GM18526 (cell line): Measurements from ENCODE around the gene ANKFN1.

Experiments used
- POLR2A ChIP-seq: IDR thresholded peaks from 3 replicates; pipeline ENCODE4 v1.6.1; 2011; ENCODE audit not compliant: insufficient read length; ENCODE audit errors: extremely low read depth

The ANKFN1 gene

DNA sequence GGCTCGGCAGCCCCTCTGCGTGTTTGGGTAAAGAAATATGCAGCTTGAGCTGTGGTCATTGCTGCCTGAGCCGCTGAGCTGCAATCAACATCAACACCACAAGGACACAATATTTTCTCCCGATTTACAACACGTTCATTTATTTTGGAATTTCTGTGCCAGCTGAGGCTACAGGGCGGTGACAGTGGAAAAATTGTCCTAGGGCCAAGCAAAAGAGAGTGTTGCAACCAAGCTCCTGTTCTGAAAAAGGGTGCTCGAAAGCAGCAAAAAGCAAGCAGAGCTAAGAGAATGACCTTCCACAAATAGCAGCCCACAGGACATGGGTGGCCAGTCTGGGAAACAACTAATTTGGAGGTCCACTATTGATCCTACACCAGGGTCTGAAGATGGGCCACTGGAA lies 404.8 kb downstream of the ANKFN1 start:
- no peak for TF ChIP-seq POLR2A
